PC-9 (cell line): ENCODE results near the gene LRFN2. TPM values are rescaled to one million over a fixed set of nuclear protein-coding genes. Genes with fewer than 3 reads are reported as not detected.

Experiments used
- BruUV-seq: library from RNA; stranded (reverse); fragments of 400-500 nt; replicated peaks from 2 replicates; lab custom pipeline; 2021; lab: Mats Ljungman, UMichigan
- CTCF ChIA-PET: fragments of 300-600 bp; sonication (Branson Sonifier 250); formaldehyde crosslinking; loops from one replicate; lab custom pipeline; 2022; ENCODE audit warnings: antibody characterized with exemption; lab: Charles Lee
- POLR2A ChIA-PET: fragments of 300-600 bp; sonication (Branson Sonifier 250); formaldehyde crosslinking; loops from one replicate; lab custom pipeline; 2022; ENCODE audit warnings: antibody characterized with exemption; ENCODE audit not compliant: unreplicated experiment; lab: Charles Lee
- DNase-seq, 2 experiments: peaks; one replicate each; pipeline versions ENCODE4 v3.0.0 to v3.0.0-alpha.2; 2015 to 2022; ENCODE audit warnings: mixed read lengths in 1 of 2
- H2AFZ ChIP-seq: fragments of 200-600 bp; sonication (generic); 2 replicates; pipeline ENCODE4 v1.8.1; 2017; ENCODE audit warnings: antibody characterized with exemption
- H3F3A ChIP-seq: fragments of 200-600 bp; sonication (generic); 2 replicates; pipeline ENCODE4 v1.8.1; 2017; ENCODE audit warnings: antibody characterized with exemption, mild to moderate bottlenecking, low read depth; ENCODE audit not compliant: insufficient read depth
- H3K27ac ChIP-seq: fragments of 200-600 bp; sonication (generic); 2 replicates; pipeline ENCODE4 v1.6.1; 2016; ENCODE audit warnings: mixed run types
- H3K27me3 ChIP-seq: fragments of 200-600 bp; sonication (generic); 2 replicates; pipeline ENCODE4 v1.6.1; 2016; ENCODE audit warnings: low read depth, mixed run types; ENCODE audit not compliant: insufficient read depth
- H3K36me3 ChIP-seq: fragments of 200-600 bp; sonication (generic); 2 replicates; pipeline ENCODE4 v1.6.1; 2016; ENCODE audit warnings: low read depth, mixed run types
- H3K4me1 ChIP-seq: fragments of 200-600 bp; sonication (generic); replicated peaks from 2 replicates; pipeline ENCODE4 v1.6.1; 2016; ENCODE audit warnings: mixed run types; ENCODE audit not compliant: insufficient read depth
- H3K4me2 ChIP-seq: fragments of 200-600 bp; sonication (generic); 2 replicates; pipeline ENCODE4 v1.6.1; 2017; ENCODE audit warnings: mixed run types
- H3K4me3 ChIP-seq: fragments of 200-600 bp; sonication (generic); 2 replicates; pipeline ENCODE4 v1.6.1; 2016; ENCODE audit warnings: mixed run types
- H3K79me2 ChIP-seq: fragments of 200-600 bp; sonication (generic); 2 replicates; pipeline ENCODE4 v1.6.1; 2017; ENCODE audit warnings: low read depth, mixed run types
- H3K9me2 ChIP-seq: fragments of 200-600 bp; sonication (generic); 2 replicates; pipeline ENCODE4 v1.8.1; 2017; ENCODE audit warnings: mild to moderate bottlenecking; ENCODE audit not compliant: insufficient read depth
- H3K9me3 ChIP-seq: fragments of 200-600 bp; sonication (generic); 2 replicates; pipeline ENCODE4 v1.8.1; 2016; ENCODE audit warnings: low read depth; ENCODE audit not compliant: insufficient read depth
- H4K20me1 ChIP-seq: fragments of 200-600 bp; sonication (generic); 2 replicates; pipeline ENCODE4 v1.8.1; 2017; ENCODE audit not compliant: insufficient read depth
- CTCF ChIP-seq: fragments of 200-600 bp; sonication (generic); conservative IDR thresholded peaks from 2 replicates; pipeline ENCODE4 v1.6.1; 2017; ENCODE audit warnings: mixed run types, antibody characterized with exemption, mild to moderate bottlenecking, moderate library complexity
- EZH2 ChIP-seq: fragments of 200-600 bp; sonication (generic); IDR thresholded peaks from 2 replicates; pipeline ENCODE4 v1.8.0; 2017; ENCODE audit warnings: antibody characterized with exemption, low read depth
- intact Hi-C: fragments of 100-400 bp; cut with micrococcal nuclease; formaldehyde crosslinking; loops from one replicate; pipeline ENCODE4 v1.10.0; 2022; ENCODE audit not compliant: unreplicated experiment
- total RNA-seq: library from RNA; stranded (reverse); gene quantifications from 2 replicates; pipeline ENCODE4 v1.2.3, GENCODE V29; 2021

The LRFN2 gene
- total RNA-seq, 1 experiment from 2014 or later, result not detected

GRCh38 chr6:40506954-40507353, 80.2 kb downstream of the LRFN2 start:
- Histone ChIP-seq H3F3A (no peaks in the 10 kb centered on the region), H4K20me1 (no peaks in the 10 kb centered on the region), H2AFZ (no peak overlapping the region), H3K9me3 (no peaks in the 10 kb centered on the region), H3K27me3 (peaks cover 66% of the 10 kb centered on the region), H3K27ac (no peak overlapping the region), H3K9me2 (no peaks in the 10 kb centered on the region), H3K79me2 (no peaks in the 10 kb centered on the region), H3K4me3 (no peak overlapping the region), H3K36me3 (no peaks in the 10 kb centered on the region), H3K4me1 (no peaks in the 10 kb centered on the region), H3K4me2 (no peak overlapping the region)
- BruUV-seq, result no TSS peak
- intact Hi-C loops, result no loop called here
- ChIA-PET POLR2A (no interaction called here), CTCF (no interaction called here)
- TF ChIP-seq EZH2 (no peak), CTCF (no peak)
- DNase-seq, result no peak

GRCh38 chr6:40505191-40505810, 81.9 kb downstream of the LRFN2 start:
- no peak overlapping the region for H3K4me2 ChIP-seq
- ChIA-PET POLR2A (no interaction called here), CTCF (no interaction called here)
- no peak for TF ChIP-seq CTCF
- no peak for TF ChIP-seq EZH2
- no TSS peak for BruUV-seq
- H3K9me2 ChIP-seq, result no peaks in the 10 kb centered on the region
- intact Hi-C loops, result no loop called here
- no peaks in the 10 kb centered on the region for H3K9me3 ChIP-seq
- peaks cover 72% of the 10 kb centered on the region for H3K27me3 ChIP-seq
- no peaks in the 10 kb centered on the region for H3K79me2 ChIP-seq
- no peak overlapping the region for H3K27ac ChIP-seq
- H3K36me3 ChIP-seq, result no peaks in the 10 kb centered on the region
- no peak overlapping the region for H2AFZ ChIP-seq
- H3K4me3 ChIP-seq, result no peak overlapping the region
- no peaks in the 10 kb centered on the region for H4K20me1 ChIP-seq
- no peak for DNase-seq
- H3F3A ChIP-seq, result no peaks in the 10 kb centered on the region
- no peaks in the 10 kb centered on the region for H3K4me1 ChIP-seq

GRCh38 chr6:40504274-40504673, 82.9 kb downstream of the LRFN2 start:
- H3K27me3 ChIP-seq, result peaks cover 73% of the 10 kb centered on the region
- H2AFZ ChIP-seq, result no peak overlapping the region
- no TSS peak for BruUV-seq
- H3K4me1 ChIP-seq, result no peaks in the 10 kb centered on the region
- no peaks in the 10 kb centered on the region for H3K79me2 ChIP-seq
- no peak for DNase-seq
- ChIA-PET POLR2A (no interaction called here), CTCF (no interaction called here)
- H3K9me2 ChIP-seq, result no peaks in the 10 kb centered on the region
- no peaks in the 10 kb centered on the region for H3F3A ChIP-seq
- H3K9me3 ChIP-seq, result no peaks in the 10 kb centered on the region
- intact Hi-C loops, result no loop called here
- H3K36me3 ChIP-seq, result no peaks in the 10 kb centered on the region
- no peak overlapping the region for H3K4me2 ChIP-seq
- no peak overlapping the region for H3K4me3 ChIP-seq
- H4K20me1 ChIP-seq, result no peaks in the 10 kb centered on the region
- TF ChIP-seq CTCF, result no peak
- no peak for TF ChIP-seq EZH2
- no peak overlapping the region for H3K27ac ChIP-seq
